Thyroid gland (tissue), 4 donors: ENCODE results near the gene ING5. TPM values are rescaled to one million over a fixed set of nuclear protein-coding genes. Genes with fewer than 3 reads are reported as not detected.

Source experiments
- DNase-seq, 2 donors: peaks; one replicate each; pipeline ENCODE4 v3.0.0-alpha.2; 2019
- H3K27ac ChIP-seq, 3 donors: fragments of 200-600 bp; sonication (generic); 1 replicate in 2 of 3; 2 replicates in 1 of 3; pipeline ENCODE4 v1.5.1; 2016 to 2019; ENCODE audit warnings: mild to moderate bottlenecking in 1 of 3, moderate library complexity in 1 of 3
- H3K27me3 ChIP-seq: fragments of 200-600 bp; sonication (generic); one replicate; pipeline ENCODE4 v1.5.1; 2019
- H3K36me3 ChIP-seq, 2 donors: fragments of 200-600 bp; sonication (generic); one replicate each; pipeline ENCODE4 v1.5.1; 2016 to 2019
- H3K4me1 ChIP-seq, 2 donors: fragments of 200-600 bp; sonication (generic); one replicate each; pipeline ENCODE4 v1.5.1; 2017 to 2019
- H3K4me3 ChIP-seq, 3 donors: fragments of 200-600 bp; sonication (generic); replicated peaks in 1 of 3; 1 replicate in 2 of 3; 2 replicates in 1 of 3; pipeline ENCODE4 v1.5.1; 2016; ENCODE audit warnings: mild to moderate bottlenecking in 1 of 3
- H3K9me3 ChIP-seq: fragments of 200-600 bp; sonication (generic); one replicate; pipeline ENCODE4 v1.5.1; 2017
- CTCF ChIP-seq, 6 experiments: fragments of 200-600 bp in 3 of 6; fragments of 450-650 bp in 3 of 6; sonication (generic) in 3 of 6; IDR thresholded peaks; one replicate each; pipeline ENCODE4 v1.5.1; 2016 to 2019; ENCODE audit warnings: antibody characterized with exemption in 6 of 6, mild to moderate bottlenecking in 2 of 6, inconsistent platforms in 1 of 6, moderate library complexity in 1 of 6
- POLR2A ChIP-seq, 2 donors: fragments of 450-650 bp; IDR thresholded peaks; one replicate each; pipeline ENCODE4 v1.6.1; 2017; ENCODE audit warnings: antibody characterized with exemption in 2 of 2, mild to moderate bottlenecking in 2 of 2, moderate library complexity in 1 of 2
- WGBS, 2 donors: methylation state at CpG; one replicate each; pipeline ENCODE4 v1.1.5; 2017; 5-methylcytosine and 5-hydroxymethylcytosine counted together
- intact Hi-C: fragments of 100-400 bp; cut with DNase I; formaldehyde crosslinking; loops from one replicate; pipeline ENCODE4 v1.15.1; 2023
- total RNA-seq, 4 donors: library from RNA; depleted of rRNA; stranded (reverse); fragments of >200 nt; gene quantifications; one replicate each; pipeline ENCODE4 v1.2.3, GENCODE V29; 2016

The ING5 gene
- total RNA-seq, 4 donors from 2014 or later = 42.2 to 76.3 (median 59.9) TPM

DNA sequence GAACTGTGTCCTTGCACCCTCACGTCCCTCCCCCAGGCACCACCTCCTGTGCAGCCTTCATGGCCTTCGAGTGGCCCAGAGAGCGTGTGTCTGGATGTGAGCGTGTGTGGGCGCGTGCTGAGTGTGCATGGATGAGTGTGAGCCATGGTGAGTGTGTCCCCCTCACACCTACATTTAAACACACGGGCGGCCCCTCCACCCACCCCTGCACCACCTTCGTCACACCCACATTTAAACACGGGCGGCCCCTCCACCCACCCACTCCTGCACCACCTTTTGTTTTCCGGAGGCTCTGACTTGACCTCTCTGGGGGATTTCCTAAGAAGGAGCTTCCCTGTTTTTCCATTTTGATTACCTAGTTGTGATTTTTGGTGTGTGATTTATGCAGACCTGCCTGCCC is 33.0 kb upstream of the ING5 start:
- H3K27ac ChIP-seq = no peak overlapping the region
- 93 to 95% methylated on average over 12 of the region's 12 CpGs for WGBS, 2 donors
- H3K9me3 ChIP-seq = no peaks in the 10 kb centered on the region
- intact Hi-C loops = no loop called here
- TF ChIP-seq POLR2A (IDR thresholded peaks at IDR 0.05) (no peak), CTCF (IDR thresholded peaks at IDR 0.05) (no peak)
- no peaks in the 10 kb centered on the region for H3K27me3 ChIP-seq
- H3K4me3 ChIP-seq = no peak overlapping the region
- peaks cover 41 to 54% of the 10 kb centered on the region in 2 donors for H3K36me3 ChIP-seq
- H3K4me1 ChIP-seq = no peaks in the 10 kb centered on the region
- DNase-seq = no peak

DNA sequence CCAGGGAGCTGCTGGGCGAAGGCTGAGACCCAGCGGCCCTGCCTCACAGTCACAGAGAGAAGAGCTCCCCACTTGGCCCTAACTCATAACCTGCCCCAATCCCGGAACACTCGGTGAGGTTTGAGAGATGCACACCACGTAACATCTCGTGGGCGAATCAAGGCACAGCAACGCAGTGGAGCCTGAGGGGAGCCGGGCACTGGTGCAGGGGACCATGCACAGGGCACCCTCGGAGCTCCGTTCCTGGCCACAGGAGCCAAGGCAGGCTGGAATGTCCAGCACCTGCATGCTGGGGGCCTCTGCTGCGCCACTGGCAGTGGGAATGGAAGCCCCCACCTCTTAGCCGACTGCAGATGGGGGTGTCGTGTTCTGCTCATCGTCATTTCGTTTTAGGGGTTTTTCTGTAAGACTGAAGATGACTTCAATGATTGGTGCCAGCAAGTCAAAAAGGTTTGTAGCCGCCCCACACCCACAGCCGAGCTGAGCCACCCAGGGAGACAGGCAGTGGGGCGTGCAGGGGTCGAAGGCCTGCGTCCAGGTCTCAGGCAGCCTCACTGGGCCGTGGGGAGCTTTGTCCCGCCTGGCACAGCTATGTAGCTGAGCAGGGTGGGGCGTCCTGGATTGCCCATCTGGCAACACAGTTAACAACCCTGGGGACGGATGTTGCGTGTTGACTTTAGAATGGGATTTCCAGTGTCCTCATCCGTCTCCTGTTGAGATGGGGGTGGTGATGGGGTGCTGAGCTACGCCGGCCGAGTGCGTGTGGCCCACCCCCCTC is 31.3 kb upstream of the ING5 start:
- H3K9me3 ChIP-seq = no peaks in the 10 kb centered on the region
- H3K4me3 ChIP-seq = no peak overlapping the region
- no peak overlapping the region for H3K27ac ChIP-seq
- H3K36me3 ChIP-seq = peaks cover 41 to 54% of the 10 kb centered on the region in 2 donors
- TF ChIP-seq CTCF (IDR thresholded peaks at IDR 0.05) (no peak), POLR2A (IDR thresholded peaks at IDR 0.05) (no peak)
- H3K4me1 ChIP-seq = no peaks in the 10 kb centered on the region
- DNase-seq = no peak
- no peaks in the 10 kb centered on the region for H3K27me3 ChIP-seq
- WGBS, 2 donors = 93 to 94% methylated on average over 21 to 22 of the region's 31 CpGs
- intact Hi-C loops = no loop called here

DNA sequence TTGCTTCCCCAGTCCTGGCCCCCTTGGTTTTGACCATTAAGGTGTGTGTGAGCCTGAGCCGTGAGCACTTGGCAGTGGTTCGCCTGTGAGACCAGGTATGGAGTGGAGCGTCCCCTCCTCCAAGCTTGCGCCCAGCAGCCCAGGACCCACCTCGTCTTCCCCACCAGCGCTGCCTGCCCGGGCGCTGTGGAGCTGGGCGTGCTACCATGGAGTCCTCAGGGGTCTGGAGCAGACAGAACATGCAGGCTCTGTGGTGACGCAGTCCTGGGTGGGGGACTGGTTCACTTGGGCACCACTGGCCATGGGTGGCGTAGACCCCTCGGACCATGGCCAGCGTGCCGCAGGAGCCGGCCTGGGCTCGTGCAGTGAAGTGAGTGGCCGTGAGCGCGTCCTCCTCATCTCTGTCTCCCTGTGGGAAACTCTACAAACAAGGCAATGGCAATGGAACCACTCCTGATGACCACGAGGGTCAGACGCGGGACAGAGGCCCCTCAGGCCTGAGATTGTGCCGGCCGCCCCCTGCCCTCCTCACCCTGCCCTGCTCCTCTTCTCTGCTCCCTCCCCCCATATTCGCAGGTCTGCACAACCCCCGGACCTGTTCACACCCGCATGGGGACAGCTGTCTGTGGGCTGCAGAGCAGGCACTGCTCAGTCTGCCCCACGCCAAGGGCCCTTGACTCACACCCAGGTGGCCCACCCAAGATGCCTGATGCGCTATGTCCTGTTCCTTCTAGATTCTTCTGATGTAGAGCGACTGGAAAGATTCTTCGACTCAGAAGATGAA is 30.2 kb upstream of the ING5 start:
- no peaks in the 10 kb centered on the region for H3K4me1 ChIP-seq
- DNase-seq = no peak
- no peak overlapping the region for H3K4me3 ChIP-seq
- no peak for TF ChIP-seq POLR2A (IDR thresholded peaks at IDR 0.05)
- no peak for TF ChIP-seq CTCF (IDR thresholded peaks at IDR 0.05)
- H3K36me3 ChIP-seq = peaks cover 39 to 54% of the 10 kb centered on the region in 2 donors
- intact Hi-C loops = no loop called here
- 94% methylated on average over 15 to 31 of the region's 31 CpGs for WGBS, 2 donors
- H3K27ac ChIP-seq = no peak overlapping the region
- H3K27me3 ChIP-seq = no peaks in the 10 kb centered on the region
- H3K9me3 ChIP-seq = no peaks in the 10 kb centered on the region

DNA sequence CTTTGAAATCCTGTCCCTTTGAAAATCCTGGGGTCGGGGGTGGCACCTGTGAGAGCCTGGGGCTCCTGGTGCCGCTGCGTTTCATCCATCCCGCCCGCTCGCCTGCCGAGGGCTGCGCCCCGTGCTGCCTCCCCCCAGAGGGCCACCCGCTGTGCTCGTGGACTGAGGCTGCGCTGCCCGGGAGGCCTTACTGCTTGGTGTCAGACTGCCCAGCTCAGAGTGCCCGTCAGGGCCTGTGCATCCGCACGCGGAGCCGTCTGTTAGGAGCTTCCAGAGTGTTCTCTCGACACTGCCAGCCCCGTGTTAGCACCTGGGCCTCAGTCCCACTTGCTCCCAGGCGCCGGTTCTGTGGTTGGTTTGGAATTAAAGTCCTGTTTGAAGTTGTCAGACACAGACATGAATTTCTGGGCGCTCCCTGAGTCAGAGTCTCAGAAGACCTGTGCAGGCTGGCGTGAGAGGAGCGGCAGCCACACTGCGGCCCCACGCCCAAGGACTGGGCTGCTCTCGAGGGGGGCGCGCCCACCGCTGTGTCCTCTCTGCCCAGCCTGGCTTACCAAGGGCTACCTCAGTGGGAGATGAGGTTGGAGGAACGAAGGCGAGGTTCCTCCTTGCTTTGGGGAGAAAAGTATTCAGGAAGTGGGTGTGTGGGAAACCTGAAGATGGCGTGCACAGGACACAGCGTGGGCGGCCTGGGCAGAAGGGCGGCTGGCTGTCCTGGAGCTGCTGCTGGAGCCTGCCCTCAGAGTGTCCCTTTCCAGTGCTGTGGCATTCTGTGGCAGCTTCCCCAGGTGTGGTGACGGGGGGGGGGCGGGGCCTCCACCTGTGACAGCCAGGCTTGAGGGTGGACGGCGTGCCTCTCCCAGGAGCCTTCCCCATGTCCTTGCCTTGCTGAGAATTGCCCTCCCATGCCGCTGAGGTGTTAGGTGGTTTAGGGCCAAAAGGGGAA is 29.3 kb upstream of the ING5 start:
- DNase-seq = no peak
- TF ChIP-seq POLR2A (IDR thresholded peaks at IDR 0.05) = no peak
- no peak for TF ChIP-seq CTCF (IDR thresholded peaks at IDR 0.05)
- no peak overlapping the region for H3K27ac ChIP-seq
- intact Hi-C loops = no loop called here
- H3K9me3 ChIP-seq = no peaks in the 10 kb centered on the region
- H3K4me3 ChIP-seq = no peak overlapping the region
- 94% methylated on average over 32 to 36 of the region's 42 CpGs for WGBS, 2 donors
- no peaks in the 10 kb centered on the region for H3K27me3 ChIP-seq
- peaks cover 35 to 56% of the 10 kb centered on the region in 2 donors for H3K36me3 ChIP-seq
- no peaks in the 10 kb centered on the region for H3K4me1 ChIP-seq
